Stomach (tissue), 9 donors: ENCODE measurements around the gene OR10P1. TPM values are rescaled to one million over a fixed set of nuclear protein-coding genes. Genes with fewer than 3 reads are reported as not detected.
A peak's percentile ranks its signal among the peaks of the same experiment; 100 is the strongest.

Experiments
- DNase-seq, 2 donors: peaks; one replicate each; pipeline versions ENCODE4 v3.0.0 to v3.0.0-alpha.2; 2013 to 2019
- H3K27ac ChIP-seq, 5 donors: fragments of 200-600 bp in 4 of 5; sonication (generic) in 4 of 5; one replicate each; pipeline ENCODE4 v1.5.1; 2013 to 2019; ENCODE audit warnings: mild to moderate bottlenecking in 1 of 5, moderate library complexity in 1 of 5
- H3K27me3 ChIP-seq, 3 donors: fragments of 200-600 bp; sonication (generic); one replicate each; pipeline ENCODE4 v1.5.1; 2017 to 2019; ENCODE audit warnings: mixed run types in 1 of 3
- H3K36me3 ChIP-seq, 4 donors: fragments of 200-600 bp; sonication (generic); 1 replicate in 3 of 4; 2 replicates in 1 of 4; pipeline ENCODE4 v1.5.1; 2016 to 2019
- H3K4me1 ChIP-seq, 4 donors: fragments of 200-600 bp; sonication (generic); one replicate each; pipeline ENCODE4 v1.5.1; 2016 to 2019
- H3K4me3 ChIP-seq, 4 donors: fragments of 200-600 bp; sonication (generic) in 3 of 4; one replicate each; pipeline ENCODE4 v1.5.1; 2016 to 2019; ENCODE audit warnings: mild to moderate bottlenecking in 1 of 4
- H3K9me3 ChIP-seq, 4 donors: fragments of 200-600 bp; sonication (generic); one replicate each; pipeline ENCODE4 v1.5.1; 2016 to 2019
- EP300 ChIP-seq: sonication (generic); formaldehyde crosslinking; IDR thresholded peaks from one replicate; pipeline ENCODE4 v1.6.1; 2017; ENCODE audit warnings: antibody characterized with exemption
- POLR2A ChIP-seq, 4 donors: fragments of 450-650 bp; IDR thresholded peaks; one replicate each; pipeline ENCODE4 v1.6.1; 2016; ENCODE audit warnings: antibody characterized with exemption in 4 of 4, control low read depth in 2 of 4, mild to moderate bottlenecking in 1 of 4, moderate library complexity in 1 of 4
- POLR2AphosphoS5 ChIP-seq, 3 donors: sonication (generic); formaldehyde crosslinking; IDR thresholded peaks; one replicate each; pipeline ENCODE4 v1.6.1; 2016; ENCODE audit warnings: antibody characterized with exemption in 3 of 3
- WGBS, 5 donors: extraction: QIAGEN DNeasy Blood & Tissue Kit in 3 of 5; methylation state at CpG; one replicate each; pipeline versions ENCODE4 v1.1.5 to v1.1.7; 2013 to 2018; 5-methylcytosine and 5-hydroxymethylcytosine counted together
- intact Hi-C: fragments of 100-400 bp; cut with DNase I; formaldehyde crosslinking; loops from one replicate; pipeline ENCODE4 v1.15.1; 2023; ENCODE audit warnings: low total_unique reads
- polyA plus RNA-seq, 3 donors: library from polyadenylated mRNA; stranded (reverse); fragments of 200-250 nt; gene quantifications; one replicate each; pipeline ENCODE4 v1.2.3, GENCODE V29; 2013
- total RNA-seq, 5 donors: library from RNA; depleted of rRNA; stranded (reverse); fragments of >200 nt; gene quantifications; one replicate each; pipeline versions ENCODE4 v1.1.0 to v1.2.3, GENCODE V29; 2014 to 2016
- TF ChIP-seq, protein P1 (sequence below), 7 experiments: fragments of 450-650 bp in 4 of 7; fragments of 200-600 bp in 3 of 7; sonication (generic) in 3 of 7; IDR thresholded peaks; one replicate each; pipeline ENCODE4 v1.5.1; 2016 to 2019; ENCODE audit warnings: antibody characterized with exemption in 7 of 7, control low read depth in 2 of 7, mild to moderate bottlenecking in 1 of 7
- donor health status: healthy with polysubstance abuse.
- donor health status: Bipolar disorder and iron deficiency.
- donor health status: healthy.

Gene OR10P1
- total and polyA plus RNA-seq, 8 donors, result not detected

DNA sequence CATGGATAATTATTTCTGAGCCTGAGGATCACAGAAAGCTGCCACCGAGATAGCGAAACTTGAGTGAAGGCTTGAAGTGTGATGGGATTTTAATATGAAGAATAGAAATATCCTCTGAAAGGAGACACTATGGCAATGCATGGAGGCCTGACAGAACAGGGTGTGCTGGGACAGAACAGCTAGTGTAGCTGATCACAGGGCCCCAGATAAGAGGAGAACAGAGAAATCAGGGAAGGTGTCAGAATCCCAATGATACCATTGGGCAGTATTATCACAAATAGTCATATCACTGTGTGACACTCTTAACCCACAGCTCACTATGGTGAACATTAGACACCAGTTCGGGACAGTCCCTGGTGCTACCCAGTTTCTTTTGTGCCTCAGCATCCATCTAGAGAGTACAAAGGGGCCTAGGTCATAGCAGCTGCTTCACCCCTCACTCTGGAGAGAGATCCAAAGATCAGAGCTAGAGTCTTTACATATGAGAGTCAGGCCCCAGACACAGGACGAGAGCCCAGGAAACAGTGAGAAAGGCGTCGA is 506 bp upstream of the OR10P1 start:
- WGBS, 5 donors, result 89 to 91% (median 90%) methylated on average over 6 of the region's 6 CpGs
- TF ChIP-seq POLR2AphosphoS5 (IDR thresholded peaks at IDR 0.05), result no peak
- TF ChIP-seq, protein P1, sequence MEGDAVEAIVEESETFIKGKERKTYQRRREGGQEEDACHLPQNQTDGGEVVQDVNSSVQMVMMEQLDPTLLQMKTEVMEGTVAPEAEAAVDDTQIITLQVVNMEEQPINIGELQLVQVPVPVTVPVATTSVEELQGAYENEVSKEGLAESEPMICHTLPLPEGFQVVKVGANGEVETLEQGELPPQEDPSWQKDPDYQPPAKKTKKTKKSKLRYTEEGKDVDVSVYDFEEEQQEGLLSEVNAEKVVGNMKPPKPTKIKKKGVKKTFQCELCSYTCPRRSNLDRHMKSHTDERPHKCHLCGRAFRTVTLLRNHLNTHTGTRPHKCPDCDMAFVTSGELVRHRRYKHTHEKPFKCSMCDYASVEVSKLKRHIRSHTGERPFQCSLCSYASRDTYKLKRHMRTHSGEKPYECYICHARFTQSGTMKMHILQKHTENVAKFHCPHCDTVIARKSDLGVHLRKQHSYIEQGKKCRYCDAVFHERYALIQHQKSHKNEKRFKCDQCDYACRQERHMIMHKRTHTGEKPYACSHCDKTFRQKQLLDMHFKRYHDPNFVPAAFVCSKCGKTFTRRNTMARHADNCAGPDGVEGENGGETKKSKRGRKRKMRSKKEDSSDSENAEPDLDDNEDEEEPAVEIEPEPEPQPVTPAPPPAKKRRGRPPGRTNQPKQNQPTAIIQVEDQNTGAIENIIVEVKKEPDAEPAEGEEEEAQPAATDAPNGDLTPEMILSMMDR (IDR thresholded peaks at IDR 0.05), result no peak
- no peak for TF ChIP-seq POLR2A (IDR thresholded peaks at IDR 0.05)
- no peak for TF ChIP-seq EP300
- intact Hi-C loops, result no loop called here

DNA sequence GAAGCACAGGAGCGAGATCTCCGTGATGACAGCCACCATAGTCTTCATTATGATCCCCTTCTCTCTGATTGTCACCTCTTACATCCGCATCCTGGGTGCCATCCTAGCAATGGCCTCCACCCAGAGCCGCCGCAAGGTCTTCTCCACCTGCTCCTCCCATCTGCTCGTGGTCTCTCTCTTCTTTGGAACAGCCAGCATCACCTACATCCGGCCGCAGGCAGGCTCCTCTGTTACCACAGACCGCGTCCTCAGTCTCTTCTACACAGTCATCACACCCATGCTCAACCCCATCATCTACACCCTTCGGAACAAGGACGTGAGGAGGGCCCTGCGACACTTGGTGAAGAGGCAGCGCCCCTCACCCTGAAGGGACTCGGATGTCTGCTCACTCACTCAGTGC is 775 bp downstream of the OR10P1 start:
- Histone ChIP-seq H3K4me1 (no peaks in the 10 kb centered on the region), H3K36me3 (no peaks in the 10 kb centered on the region), H3K9me3 (no peaks in the 10 kb centered on the region), H3K27ac (no peak overlapping the region), H3K4me3 (no peak overlapping the region), H3K27me3 (peaks cover 0 to 5% (median 0%) of the 10 kb centered on the region in 3 donors)
- WGBS, 5 donors, result 84 to 94% (median 89%) methylated on average over 15 of the region's 15 CpGs
- intact Hi-C loops, result no loop called here
- TF ChIP-seq EP300, result no peak
- TF ChIP-seq, protein P1 (IDR thresholded peaks at IDR 0.05), result no peak
- no peak for TF ChIP-seq POLR2AphosphoS5 (IDR thresholded peaks at IDR 0.05)
- no peak for TF ChIP-seq POLR2A (IDR thresholded peaks at IDR 0.05)
- no peak for DNase-seq

More for the DNA sequence above, 506 bp upstream of the OR10P1 start:
- Histone ChIP-seq H3K4me3 (no peak overlapping the region), H3K36me3 (no peaks in the 10 kb centered on the region), H3K4me1 (no peaks in the 10 kb centered on the region), H3K9me3 (no peaks in the 10 kb centered on the region), H3K27ac (no peak overlapping the region), H3K27me3 (peaks cover 0 to 5% (median 0%) of the 10 kb centered on the region in 3 donors)
- DNase-seq, result no peak

DNA sequence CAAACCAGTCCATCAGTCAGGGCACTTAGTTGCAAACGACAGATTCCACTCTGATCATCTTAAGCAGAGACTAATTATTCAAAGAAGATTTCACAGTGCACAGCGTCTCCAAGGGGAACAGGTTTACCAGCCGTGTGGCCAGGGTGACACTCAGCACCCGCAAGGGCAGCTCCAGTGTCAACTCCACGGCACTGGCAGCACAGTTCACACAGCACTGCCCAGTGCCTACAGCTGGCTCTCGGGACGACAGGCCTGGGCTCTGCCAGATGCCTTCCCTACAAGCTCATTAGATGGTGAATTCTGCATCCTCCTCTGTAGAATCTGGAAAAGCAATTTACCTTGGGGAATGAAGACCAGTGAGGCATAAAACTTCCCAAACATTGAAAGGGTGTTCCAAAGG is 4.9 kb downstream of the OR10P1 start:
- peaks cover 0 to 5% (median 0%) of the 10 kb centered on the region in 3 donors for H3K27me3 ChIP-seq
- H3K9me3 ChIP-seq, result no peaks in the 10 kb centered on the region
- intact Hi-C loops, result no loop called here
- peak overlapping the region in 3 of 5 donors; percentile 3 to 77 (median 66) for H3K27ac ChIP-seq
- 60 to 78% (median 77%) methylated on average over 6 to 7 of the region's 7 CpGs for WGBS, 5 donors
- TF ChIP-seq EP300 (no peak), POLR2A (IDR thresholded peaks at IDR 0.05) (no peak), POLR2AphosphoS5 (IDR thresholded peaks at IDR 0.05) (no peak)
- TF ChIP-seq, protein P1 (IDR thresholded peaks at IDR 0.05), result no peak
- DNase-seq, result no peak
- no peak overlapping the region for H3K4me3 ChIP-seq
- peaks cover 0 to 8% (median 6%) of the 10 kb centered on the region in 4 donors for H3K4me1 ChIP-seq
- H3K36me3 ChIP-seq, result no peaks in the 10 kb centered on the region

DNA sequence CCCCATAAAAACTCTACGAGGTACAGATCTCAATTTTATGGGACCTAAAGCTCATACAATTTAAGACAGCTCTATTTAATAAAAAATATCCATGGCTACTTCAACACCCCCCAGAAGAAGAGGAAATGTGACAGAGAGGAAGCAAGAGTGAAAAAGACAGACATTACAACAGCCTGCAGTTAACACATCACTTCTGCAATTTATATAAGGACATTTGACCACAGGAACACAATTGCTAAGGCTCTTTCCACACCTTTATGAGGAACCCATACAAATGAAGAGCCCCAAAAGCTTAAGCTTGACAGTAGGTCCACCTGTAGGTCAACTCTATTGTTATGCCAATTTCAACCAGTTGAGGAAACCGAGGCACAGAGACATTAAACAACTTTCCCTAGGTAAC is 5.6 kb downstream of the OR10P1 start:
- 42 to 76% (median 58%) methylated on average over 2 of the region's 2 CpGs for WGBS, 5 donors
- H3K4me1 ChIP-seq, result peaks cover 0 to 9% (median 8%) of the 10 kb centered on the region in 4 donors
- intact Hi-C loops, result no loop called here

More for the DNA sequence above, 5.6 kb downstream of the OR10P1 start:
- peak overlapping the region in 2 of 5 donors; percentile 66 to 77 for H3K27ac ChIP-seq
- H3K4me3 ChIP-seq, result no peak overlapping the region
- DNase-seq, result no peak
- peaks cover 0 to 5% (median 0%) of the 10 kb centered on the region in 3 donors for H3K27me3 ChIP-seq
- H3K9me3 ChIP-seq, result no peaks in the 10 kb centered on the region
- TF ChIP-seq, protein P1 (IDR thresholded peaks at IDR 0.05), result no peak
- TF ChIP-seq EP300 (no peak), POLR2A (IDR thresholded peaks at IDR 0.05) (no peak), POLR2AphosphoS5 (IDR thresholded peaks at IDR 0.05) (no peak)
- H3K36me3 ChIP-seq, result no peaks in the 10 kb centered on the region
